ENCODE results near the gene ST8SIA1.

ST8SIA1 gene

GRCh38 chr12:22257100-22257499 is 77.4 kb downstream of the ST8SIA1 start:
- no peak overlapping the region for H3K4me3 ChIP-seq (ENCODE audit: control insufficient read depth, low read depth, low read length)
- TF ChIP-seq CTCF (IDR thresholded peaks at IDR 0.05; ENCODE audit: control insufficient read depth, insufficient read depth, low read depth, low read length, missing control alignments), result no peak
- DNase-seq (ENCODE audit: low read depth), result no peak

GRCh38 chr12:22256605-22257004 is 77.9 kb downstream of the ST8SIA1 start:
- no peak for DNase-seq (ENCODE audit: low read depth)
- H3K4me3 ChIP-seq (ENCODE audit: control insufficient read depth, low read depth, low read length), result no peak overlapping the region
- no peak for TF ChIP-seq CTCF (IDR thresholded peaks at IDR 0.05; ENCODE audit: control insufficient read depth, insufficient read depth, low read depth, low read length, missing control alignments)

GRCh38 chr12:22256041-22256441 is 78.5 kb downstream of the ST8SIA1 start:
- no peak for TF ChIP-seq CTCF (IDR thresholded peaks at IDR 0.05; ENCODE audit: control insufficient read depth, insufficient read depth, low read depth, low read length, missing control alignments)
- no peak overlapping the region for H3K4me3 ChIP-seq (ENCODE audit: control insufficient read depth, low read depth, low read length)
- DNase-seq (ENCODE audit: low read depth), result no peak

- DNase-seq (ENCODE audit: low read depth), result no peak
- no peak overlapping the region for H3K4me3 ChIP-seq (ENCODE audit: control insufficient read depth, low read depth, low read length)
- TF ChIP-seq CTCF (IDR thresholded peaks at IDR 0.05; ENCODE audit: control insufficient read depth, insufficient read depth, low read depth, low read length, missing control alignments), result no peak
Measured at GRCh38 chr12:22255097-22255496, 79.4 kb downstream of the ST8SIA1 start.

GRCh38 chr12:22254478-22254877 is 80.0 kb downstream of the ST8SIA1 start:
- H3K4me3 ChIP-seq (ENCODE audit: control insufficient read depth, low read depth, low read length), result no peak overlapping the region
- no peak for DNase-seq (ENCODE audit: low read depth)
- no peak for TF ChIP-seq CTCF (IDR thresholded peaks at IDR 0.05; ENCODE audit: control insufficient read depth, insufficient read depth, low read depth, low read length, missing control alignments)

- no peak for DNase-seq (ENCODE audit: low read depth)
- TF ChIP-seq CTCF (IDR thresholded peaks at IDR 0.05; ENCODE audit: control insufficient read depth, insufficient read depth, low read depth, low read length, missing control alignments), result no peak
- no peak overlapping the region for H3K4me3 ChIP-seq (ENCODE audit: control insufficient read depth, low read depth, low read length)
Measured at GRCh38 chr12:22252057-22252456, 82.5 kb downstream of the ST8SIA1 start.

GRCh38 chr12:22250762-22251161 is 83.7 kb downstream of the ST8SIA1 start:
- no peak overlapping the region for H3K4me3 ChIP-seq (ENCODE audit: control insufficient read depth, low read depth, low read length)
- no peak for DNase-seq (ENCODE audit: low read depth)
- no peak for TF ChIP-seq CTCF (IDR thresholded peaks at IDR 0.05; ENCODE audit: control insufficient read depth, insufficient read depth, low read depth, low read length, missing control alignments)

All from AG09309 (cell line).